Superior temporal gyrus (tissue), 1 donor: ENCODE measurements around the gene FALEC.
A peak's percentile ranks its signal among the peaks of the same experiment; 100 is the strongest.

Source experiments
- DNase-seq: peaks from one replicate; pipeline ENCODE4 v3.0.0-alpha.2; 2016; ENCODE audit errors: extremely low spot score

Gene FALEC

DNA sequence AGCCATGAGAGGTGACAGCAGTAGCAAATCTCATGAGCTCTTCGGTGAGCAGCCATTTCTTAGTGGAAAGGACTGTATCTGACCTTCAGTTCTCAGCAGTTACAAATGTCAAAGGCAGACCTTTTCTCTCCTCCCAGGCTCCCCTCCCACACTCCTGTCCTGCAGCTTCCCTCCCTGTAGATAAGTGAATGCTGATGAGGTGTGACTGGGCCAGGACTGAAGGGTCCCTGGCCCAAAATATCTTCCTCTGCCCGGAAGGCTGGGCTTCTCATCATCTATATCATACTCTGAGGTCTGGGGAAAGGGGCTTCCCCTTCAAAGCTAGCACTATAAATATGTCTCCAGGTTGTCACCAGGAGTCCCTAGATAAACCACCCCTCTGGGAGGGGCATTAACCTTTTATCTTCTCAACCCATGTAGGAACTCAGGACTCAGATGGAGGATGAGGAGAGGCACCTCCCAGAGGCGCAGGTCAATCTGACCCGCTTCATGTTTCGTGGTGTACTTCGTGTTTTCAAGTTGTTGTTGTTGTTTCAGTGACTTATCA, 30.0 kb downstream of the FALEC start:
- DNase-seq, result no peak

- DNase-seq, result no peak
Observed at GRCh38 chr1:150546294-150546937, 30.9 kb downstream of the FALEC start.

GRCh38 chr1:150548324-150548631, 32.7 kb downstream of the FALEC start:
- no peak for DNase-seq

GRCh38 chr1:150548632-150549495, 33.3 kb downstream of the FALEC start, which contains the start of gene ADAMTSL4:
TSS of gene ADAMTSL4 (plus strand) at chr1:150549408. CDS start at chr1:150552289, 2,881 bp downstream.
- DNase-seq, result no peak

DNA sequence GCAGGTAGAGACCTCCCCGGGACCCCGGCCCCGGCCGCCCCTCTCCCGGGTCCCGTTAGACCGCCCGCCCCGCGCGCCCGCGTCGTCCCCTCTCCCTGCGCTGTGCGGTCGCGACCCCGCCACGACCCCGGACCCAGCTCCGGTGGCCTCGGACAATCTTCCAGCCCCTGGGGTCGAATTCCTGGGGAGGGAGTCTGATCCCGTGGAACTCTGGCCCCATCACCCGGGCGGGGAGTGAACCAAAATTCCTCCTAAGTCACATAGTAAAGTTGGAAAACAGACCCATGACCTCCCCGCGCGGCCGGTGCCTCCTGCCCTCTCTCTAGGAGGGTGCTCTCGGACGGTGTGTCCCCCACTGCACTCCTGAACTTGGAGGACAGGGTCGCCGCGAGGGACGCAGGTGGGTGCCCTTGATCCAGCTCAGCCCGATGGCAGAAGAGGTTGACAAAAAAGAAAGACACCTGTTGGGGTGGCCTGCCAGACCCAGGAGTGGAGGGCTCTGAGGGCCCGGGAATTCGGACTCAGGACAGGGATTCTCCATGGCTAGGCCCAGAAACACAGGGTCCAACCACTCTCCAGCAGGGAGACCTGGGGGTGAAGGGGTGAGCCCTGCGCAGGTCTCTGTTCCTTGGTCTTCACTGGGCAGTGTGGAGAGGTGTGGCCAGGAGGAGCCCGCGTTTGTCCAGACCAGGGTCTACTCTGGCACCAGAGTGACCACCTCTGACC, 34.1 kb downstream of the FALEC start:
- no peak for DNase-seq

- DNase-seq, result no peak
Observed at GRCh38 chr1:150550222-150551050, 34.9 kb downstream of the FALEC start.

DNA sequence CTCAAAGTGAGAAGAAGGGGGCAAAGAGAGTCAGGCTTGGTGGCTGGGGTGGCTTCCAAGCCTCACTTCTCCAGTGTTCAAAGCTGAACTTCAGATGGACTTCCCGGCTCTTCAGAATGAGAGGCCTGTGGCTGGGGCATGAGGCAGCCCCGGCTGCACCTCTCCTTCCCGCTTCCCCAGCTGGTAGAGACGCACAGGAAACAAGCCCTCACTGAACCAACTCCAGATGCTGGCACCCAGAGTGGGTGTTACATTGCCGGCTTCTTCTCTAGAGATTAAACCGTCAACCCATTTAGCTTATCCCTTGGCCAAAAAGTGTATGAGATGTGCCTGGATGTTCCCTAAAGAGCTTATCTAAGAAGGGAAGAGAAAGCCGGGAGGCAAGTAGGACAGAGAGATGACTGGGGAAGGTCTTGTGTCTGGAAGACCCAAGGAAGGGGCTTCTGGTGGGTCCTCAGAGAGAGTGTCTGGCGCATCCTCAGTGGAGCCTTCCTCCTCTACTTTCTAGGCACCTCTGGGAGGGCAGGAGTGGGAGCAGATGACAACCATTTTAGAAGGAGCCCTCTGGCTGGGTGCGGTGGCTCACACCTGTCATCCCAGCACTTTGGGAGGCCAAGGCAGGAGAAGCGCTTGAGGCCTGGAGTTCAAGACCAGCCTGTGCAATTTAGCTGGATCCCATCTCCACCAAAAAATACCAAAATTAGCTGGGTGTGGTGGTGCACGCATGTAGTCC, 35.7 kb downstream of the FALEC start:
- DNase-seq, result peak; percentile 41

DNA sequence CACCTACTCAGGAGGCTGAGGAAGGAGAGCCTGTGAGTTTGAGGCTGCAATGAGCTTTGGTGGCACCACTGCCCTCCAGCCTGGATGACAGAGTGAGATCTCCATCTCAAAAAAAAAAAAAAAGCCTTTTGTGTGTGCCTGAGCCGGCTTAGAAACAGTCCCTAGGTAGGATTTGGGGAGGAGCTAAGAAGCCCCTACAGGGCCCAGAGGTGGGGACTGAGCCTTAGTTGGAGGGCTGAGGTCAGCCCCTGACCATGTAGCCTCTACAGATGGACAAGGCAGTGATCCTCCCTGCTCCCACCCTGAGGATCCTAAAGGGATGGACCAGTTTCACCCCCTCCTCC, 36.2 kb downstream of the FALEC start:
- DNase-seq, result no peak

GRCh38 chr1:150552128-150552910, 36.8 kb downstream of the FALEC start:
- DNase-seq, result no peak

GRCh38 chr1:150552911-150553289, 37.3 kb downstream of the FALEC start:
- DNase-seq, result no peak

DNA sequence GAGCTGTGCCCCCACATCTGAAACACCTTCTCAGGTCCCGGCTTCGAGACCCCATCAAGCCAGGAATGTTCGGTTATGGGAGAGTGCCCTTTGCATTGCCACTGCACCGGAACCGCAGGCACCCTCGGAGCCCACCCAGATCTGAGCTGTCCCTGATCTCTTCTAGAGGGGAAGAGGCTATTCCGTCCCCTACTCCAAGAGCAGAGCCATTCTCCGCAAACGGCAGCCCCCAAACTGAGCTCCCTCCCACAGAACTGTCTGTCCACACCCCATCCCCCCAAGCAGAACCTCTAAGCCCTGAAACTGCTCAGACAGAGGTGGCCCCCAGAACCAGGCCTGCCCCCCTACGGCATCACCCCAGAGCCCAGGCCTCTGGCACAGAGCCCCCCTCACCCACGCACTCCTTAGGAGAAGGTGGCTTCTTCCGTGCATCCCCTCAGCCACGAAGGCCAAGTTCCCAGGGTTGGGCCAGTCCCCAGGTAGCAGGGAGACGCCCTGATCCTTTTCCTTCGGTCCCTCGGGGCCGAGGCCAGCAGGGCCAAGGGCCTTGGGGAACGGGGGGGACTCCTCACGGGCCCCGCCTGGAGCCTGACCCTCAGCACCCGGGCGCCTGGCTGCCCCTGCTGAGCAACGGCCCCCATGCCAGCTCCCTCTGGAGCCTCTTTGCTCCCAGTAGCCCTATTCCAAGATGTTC, 38.0 kb downstream of the FALEC start:
- no peak for DNase-seq

DNA sequence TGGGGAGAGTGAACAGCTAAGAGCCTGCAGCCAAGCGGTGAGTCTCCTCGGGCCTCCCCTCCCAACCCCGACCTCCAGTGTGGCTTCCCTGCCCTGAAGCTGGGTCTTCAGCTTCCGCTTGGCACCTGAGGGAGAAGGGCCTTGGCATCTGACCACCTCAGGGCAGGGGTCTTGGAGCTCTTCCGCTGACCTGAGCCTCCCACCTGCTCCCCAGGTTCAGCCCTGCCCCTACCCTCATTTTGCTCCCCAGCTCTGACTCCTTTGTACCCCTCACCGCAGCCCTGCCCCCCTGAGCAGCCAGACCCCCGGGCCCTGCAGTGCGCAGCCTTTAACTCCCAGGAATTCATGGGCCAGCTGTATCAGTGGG, 38.5 kb downstream of the FALEC start:
- DNase-seq, result no peak

DNA sequence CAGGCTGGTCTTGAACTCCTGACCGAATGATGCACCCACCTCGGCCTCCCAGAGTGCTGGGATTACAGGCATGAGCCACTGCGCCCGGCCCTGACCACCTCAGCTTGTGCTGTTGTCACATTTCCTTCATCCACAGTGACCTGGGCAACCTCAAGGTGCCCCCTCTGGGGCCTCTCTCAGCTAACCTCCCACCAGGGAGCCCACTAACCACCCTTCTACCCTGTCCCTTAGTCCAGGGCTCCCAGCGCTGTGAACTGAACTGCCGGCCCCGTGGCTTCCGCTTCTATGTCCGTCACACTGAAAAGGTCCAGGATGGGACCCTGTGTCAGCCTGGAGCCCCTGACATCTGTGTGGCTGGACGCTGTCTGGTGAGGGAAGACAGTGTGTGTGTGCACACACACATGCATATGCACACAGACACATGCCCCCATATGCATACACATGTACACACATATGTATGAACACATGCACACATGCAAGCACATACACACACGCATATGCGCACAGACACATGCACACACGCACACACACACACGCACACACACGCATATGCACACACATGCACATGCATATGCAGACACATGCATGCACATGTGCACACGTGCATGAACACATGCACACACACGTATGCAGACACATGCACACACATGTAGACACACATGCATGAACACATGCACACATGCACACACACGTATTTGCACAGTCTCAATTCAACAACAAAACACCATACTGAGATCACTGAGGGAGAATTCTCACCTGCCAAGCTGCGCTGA, 39.8 kb downstream of the FALEC start:
- DNase-seq, result no peak

DNA sequence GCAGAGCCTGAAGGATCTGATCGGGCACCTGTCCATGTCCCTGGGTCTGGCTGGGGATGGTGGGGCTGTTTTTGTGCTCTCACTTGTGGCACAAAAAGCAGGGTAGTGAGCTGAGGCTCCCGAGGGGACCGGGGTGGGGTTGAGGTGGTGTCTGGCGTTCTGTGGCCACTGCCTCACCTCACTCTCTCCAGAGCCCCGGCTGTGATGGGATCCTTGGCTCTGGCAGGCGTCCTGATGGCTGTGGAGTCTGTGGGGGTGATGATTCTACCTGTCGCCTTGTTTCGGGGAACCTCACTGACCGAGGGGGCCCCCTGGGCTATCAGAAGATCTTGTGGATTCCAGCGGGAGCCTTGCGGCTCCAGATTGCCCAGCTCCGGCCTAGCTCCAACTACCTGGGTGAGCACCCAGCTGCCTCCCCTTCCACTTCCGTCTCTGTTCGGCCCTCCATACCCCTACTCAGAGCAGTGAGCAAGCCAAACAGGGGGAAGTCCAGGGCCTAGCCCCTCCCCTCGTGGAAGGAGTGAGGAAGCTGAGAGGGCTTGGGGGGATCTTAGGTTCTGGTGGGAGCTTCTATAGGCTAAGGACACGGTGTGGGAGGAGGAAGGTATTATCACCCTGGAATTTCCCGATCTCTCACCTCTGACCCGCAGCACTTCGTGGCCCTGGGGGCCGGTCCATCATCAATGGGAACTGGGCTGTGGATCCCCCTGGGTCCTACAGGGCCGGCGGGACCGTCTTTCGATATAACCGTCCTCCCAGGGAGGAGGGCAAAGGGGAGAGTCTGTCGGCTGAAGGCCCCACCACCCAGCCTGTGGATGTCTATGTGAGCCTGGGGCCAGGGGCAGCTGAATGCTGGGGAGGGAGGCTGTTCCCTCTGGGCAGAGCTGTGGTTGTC, 40.7 kb downstream of the FALEC start:
- no peak for DNase-seq

DNA sequence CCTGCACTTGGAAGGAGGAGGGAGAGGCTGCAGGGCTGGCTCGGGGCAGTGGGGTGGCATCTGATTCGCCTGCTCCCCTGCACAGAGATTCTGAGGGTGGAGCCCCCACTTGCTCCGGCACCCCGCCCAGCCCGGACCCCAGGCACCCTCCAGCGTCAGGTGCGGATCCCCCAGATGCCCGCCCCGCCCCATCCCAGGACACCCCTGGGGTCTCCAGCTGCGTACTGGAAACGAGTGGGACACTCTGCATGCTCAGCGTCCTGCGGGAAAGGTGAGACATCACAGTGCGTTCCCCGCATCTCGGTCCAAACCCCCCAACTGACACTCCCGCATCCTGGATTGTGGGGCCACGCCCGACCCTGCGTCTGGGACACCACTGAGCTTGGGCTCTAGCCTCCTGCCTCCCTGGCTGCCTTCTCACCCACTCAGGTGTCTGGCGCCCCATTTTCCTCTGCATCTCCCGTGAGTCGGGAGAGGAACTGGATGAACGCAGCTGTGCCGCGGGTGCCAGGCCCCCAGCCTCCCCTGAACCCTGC, 41.6 kb downstream of the FALEC start:
- DNase-seq, result no peak

- DNase-seq, result no peak
Observed at GRCh38 chr1:150557813-150558212, 42.3 kb downstream of the FALEC start.

- DNase-seq, result no peak
Observed at GRCh38 chr1:150558303-150558704, 42.8 kb downstream of the FALEC start.
